Measurements from ENCODE around the gene ERC1. TPM values are rescaled to one million over a fixed set of nuclear protein-coding genes. Genes with fewer than 3 reads are reported as not detected.

Gene ERC1
- total RNA-seq, 4 donors from 2014 or later, result 28.5 to 71.7 (median 38.5) TPM

DNA sequence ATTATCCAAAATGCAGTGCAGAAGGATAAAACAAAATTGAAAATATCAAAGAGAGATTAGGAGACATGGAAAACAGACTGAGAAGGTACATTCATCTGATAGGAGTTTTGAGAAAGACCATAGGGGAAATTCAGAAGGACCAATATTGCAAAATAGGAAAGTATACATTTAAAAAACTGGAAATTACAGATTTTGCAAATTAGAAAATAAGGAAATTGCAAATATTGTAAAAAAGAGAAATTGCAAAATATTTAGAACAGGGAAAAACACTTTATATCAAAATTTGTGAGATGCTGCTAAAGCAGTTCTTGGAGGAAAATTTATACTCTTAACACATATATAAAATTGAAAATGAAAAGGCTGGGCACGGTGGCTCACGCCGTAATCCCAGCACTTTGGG lies 410.9 kb downstream of the ERC1 start:
- Histone ChIP-seq H3K36me3 (no peaks in the 10 kb centered on the region), H3K4me1 (no peaks in the 10 kb centered on the region), H3K4me3 (no peak overlapping the region), H3K27me3 (no peaks in the 10 kb centered on the region), H3K27ac (no peak overlapping the region), H3K9me3 (no peaks in the 10 kb centered on the region)
- WGBS, result 97% methylated on average over 3 of the region's 3 CpGs
- no peak for DNase-seq (ENCODE audit: low spot score in 2 of 2)
- TF ChIP-seq POLR2AphosphoS5 (IDR thresholded peaks at IDR 0.05) (no peak), CTCF (IDR thresholded peaks at IDR 0.05) (no peak), EP300 (IDR thresholded peaks at IDR 0.05) (no peak), POLR2A (IDR thresholded peaks at IDR 0.05) (no peak)

- Histone ChIP-seq H3K4me1 (no peaks in the 10 kb centered on the region), H3K9me3 (no peaks in the 10 kb centered on the region), H3K4me3 (no peak overlapping the region), H3K36me3 (peaks cover 1% of the 10 kb centered on the region), H3K27me3 (no peaks in the 10 kb centered on the region), H3K27ac (no peak overlapping the region)
- TF ChIP-seq POLR2AphosphoS5 (IDR thresholded peaks at IDR 0.05) (no peak), EP300 (IDR thresholded peaks at IDR 0.05) (no peak), CTCF (IDR thresholded peaks at IDR 0.05) (no peak), POLR2A (IDR thresholded peaks at IDR 0.05) (no peak)
- no peak for DNase-seq (ENCODE audit: low spot score in 2 of 2)
- WGBS, result 85% methylated on average over 4 of the region's 4 CpGs
Measured at GRCh38 chr12:1403417-1403816, 412.4 kb downstream of the ERC1 start.

- H3K4me1 ChIP-seq, result no peaks in the 10 kb centered on the region
- no peak overlapping the region for H3K4me3 ChIP-seq
- no peak overlapping the region for H3K27ac ChIP-seq
- no peaks in the 10 kb centered on the region for H3K27me3 ChIP-seq
- peaks cover 18% of the 10 kb centered on the region for H3K36me3 ChIP-seq
- 98% methylated on average over 5 of the region's 5 CpGs for WGBS
- no peak for TF ChIP-seq POLR2A (IDR thresholded peaks at IDR 0.05)
- no peak for TF ChIP-seq CTCF (IDR thresholded peaks at IDR 0.05)
- TF ChIP-seq EP300 (IDR thresholded peaks at IDR 0.05), result no peak
- no peak for TF ChIP-seq POLR2AphosphoS5 (IDR thresholded peaks at IDR 0.05)
- no peak for DNase-seq (ENCODE audit: low spot score in 2 of 2)
- H3K9me3 ChIP-seq, result no peaks in the 10 kb centered on the region
Measured at GRCh38 chr12:1405619-1406018, 414.6 kb downstream of the ERC1 start.

DNA sequence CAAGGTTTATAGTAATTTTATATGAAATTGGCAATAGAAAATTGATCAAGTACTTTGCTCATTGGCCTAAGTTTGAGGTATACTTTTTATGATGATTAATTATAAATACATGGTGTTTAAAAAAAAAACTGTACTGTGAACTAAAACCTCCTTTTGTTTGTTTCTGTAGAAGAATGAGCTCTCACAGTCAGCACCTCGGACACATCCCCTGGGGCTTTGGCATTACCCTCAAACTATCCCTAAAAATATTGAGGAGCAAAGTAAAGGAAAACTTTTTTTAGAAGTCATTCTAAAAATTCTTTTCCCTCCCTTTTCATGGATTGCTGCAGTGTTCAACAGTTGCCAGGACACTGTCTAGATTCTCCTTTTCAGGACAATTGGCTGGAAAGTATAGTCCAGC lies 419.8 kb downstream of the ERC1 start:
- no peak for TF ChIP-seq POLR2AphosphoS5 (IDR thresholded peaks at IDR 0.05)
- DNase-seq (ENCODE audit: low spot score in 2 of 2), result no peak
- H3K4me1 ChIP-seq, result no peaks in the 10 kb centered on the region
- 76% methylated on average over 1 of the region's 1 CpG for WGBS
- peaks cover 50% of the 10 kb centered on the region for H3K36me3 ChIP-seq
- no peak overlapping the region for H3K27ac ChIP-seq
- no peaks in the 10 kb centered on the region for H3K9me3 ChIP-seq
- no peak overlapping the region for H3K4me3 ChIP-seq
- no peaks in the 10 kb centered on the region for H3K27me3 ChIP-seq

- WGBS, result 95% methylated on average over 12 of the region's 12 CpGs
- H3K4me1 ChIP-seq, result no peaks in the 10 kb centered on the region
- H3K9me3 ChIP-seq, result no peaks in the 10 kb centered on the region
- TF ChIP-seq EP300 (IDR thresholded peaks at IDR 0.05), result no peak
- TF ChIP-seq POLR2A (IDR thresholded peaks at IDR 0.05), result no peak
- no peak for TF ChIP-seq POLR2AphosphoS5 (IDR thresholded peaks at IDR 0.05)
- no peak for TF ChIP-seq CTCF (IDR thresholded peaks at IDR 0.05)
- peaks cover 46% of the 10 kb centered on the region for H3K36me3 ChIP-seq
- DNase-seq (ENCODE audit: low spot score in 2 of 2), result no peak
- H3K4me3 ChIP-seq, result no peak overlapping the region
- H3K27me3 ChIP-seq, result no peaks in the 10 kb centered on the region
- H3K27ac ChIP-seq, result no peak overlapping the region
Measured at GRCh38 chr12:1413930-1414329, 422.9 kb downstream of the ERC1 start.

- no peaks in the 10 kb centered on the region for H3K4me1 ChIP-seq
- H3K27ac ChIP-seq, result no peak overlapping the region
- no peaks in the 10 kb centered on the region for H3K27me3 ChIP-seq
- H3K36me3 ChIP-seq, result peaks cover 14% of the 10 kb centered on the region
- WGBS, result 57% methylated on average over 2 of the region's 2 CpGs
- peaks cover 5% of the 10 kb centered on the region for H3K9me3 ChIP-seq
- no peak overlapping the region for H3K4me3 ChIP-seq
- DNase-seq (ENCODE audit: low spot score in 2 of 2), result no peak
- TF ChIP-seq EP300 (IDR thresholded peaks at IDR 0.05) (no peak), POLR2A (IDR thresholded peaks at IDR 0.05) (no peak), POLR2AphosphoS5 (IDR thresholded peaks at IDR 0.05) (no peak), CTCF (IDR thresholded peaks at IDR 0.05) (no peak)
Measured at GRCh38 chr12:1418144-1418543, 427.1 kb downstream of the ERC1 start.

All from suprapubic skin (tissue), 4 donors.